Liver (tissue), 9 donors: ENCODE measurements around the gene GIMAP8. TPM values are rescaled to one million over a fixed set of nuclear protein-coding genes. Genes with fewer than 3 reads are reported as not detected.

Experiments used
- DNase-seq: peaks from one replicate; pipeline ENCODE4 v3.0.0-alpha.2; 2017; ENCODE audit warnings: low spot score
- H3K27ac ChIP-seq, 2 donors: one replicate each; pipeline ENCODE4 v1.7.0; 2013; ENCODE audit warnings: inconsistent platforms in 2 of 2, low read length in 2 of 2, control low read depth in 1 of 2, low read depth in 1 of 2, mild to moderate bottlenecking in 1 of 2
- H3K27me3 ChIP-seq, 4 donors: one replicate each; pipeline versions ENCODE4 v1.6.1 to v1.7.0; 2013; ENCODE audit warnings: low read length in 3 of 4, inconsistent platforms in 1 of 4, mild to moderate bottlenecking in 1 of 4, moderate library complexity in 1 of 4; ENCODE audit not compliant: control insufficient read depth in 4 of 4, insufficient read depth in 4 of 4
- H3K36me3 ChIP-seq, 4 donors: one replicate each; pipeline versions ENCODE4 v1.6.1 to v1.7.0; 2013; ENCODE audit warnings: low read length in 3 of 4, mild to moderate bottlenecking in 3 of 4, low read depth in 1 of 4, moderate library complexity in 1 of 4; ENCODE audit not compliant: control insufficient read depth in 4 of 4, insufficient read depth in 3 of 4
- H3K4me1 ChIP-seq, 4 donors: one replicate each; pipeline versions ENCODE4 v1.6.1 to v1.7.0; 2013; ENCODE audit warnings: low read length in 3 of 4, mild to moderate bottlenecking in 3 of 4, moderate library complexity in 1 of 4; ENCODE audit not compliant: control insufficient read depth in 4 of 4, insufficient read depth in 4 of 4
- H3K4me3 ChIP-seq, 3 donors: one replicate each; pipeline versions ENCODE4 v1.6.1 to v1.7.0; 2013; ENCODE audit warnings: low read length in 3 of 3, control low read depth in 1 of 3, low read depth in 1 of 3, mild to moderate bottlenecking in 1 of 3
- H3K9ac ChIP-seq, 2 donors: one replicate each; pipeline ENCODE4 v1.7.0; 2013; ENCODE audit warnings: low read length in 2 of 2, mild to moderate bottlenecking in 2 of 2, moderate library complexity in 2 of 2, control low read depth in 1 of 2, low read depth in 1 of 2
- H3K9me3 ChIP-seq, 4 donors: one replicate each; pipeline versions ENCODE4 v1.6.1 to v1.7.0; 2013; ENCODE audit warnings: low read length in 3 of 4; ENCODE audit not compliant: control insufficient read depth in 4 of 4
- CTCF ChIP-seq: fragments of 150-350 bp; IDR thresholded peaks from 2 replicates; pipeline ENCODE4 v1.5.1; 2017; ENCODE audit warnings: improper control_type of control experiment, low read depth, low read length; ENCODE audit not compliant: missing input control
- EGR1 ChIP-seq, 2 donors: IDR thresholded peaks; 2 replicates each; pipeline ENCODE4 v1.6.1; 2016 to 2018; ENCODE audit warnings: antibody characterized with exemption in 2 of 2, low read depth in 2 of 2
- FOXA1 ChIP-seq: IDR thresholded peaks from 2 replicates; pipeline ENCODE4 v1.6.1; 2016; ENCODE audit warnings: antibody characterized with exemption
- FOXA2 ChIP-seq: IDR thresholded peaks from 2 replicates; pipeline ENCODE4 v1.6.1; 2016; ENCODE audit warnings: antibody characterized with exemption
- GABPA ChIP-seq, 2 donors: IDR thresholded peaks in 1 of 2; conservative IDR thresholded peaks in 1 of 2; 2 replicates each; pipeline ENCODE4 v1.6.1; 2016; ENCODE audit warnings: antibody characterized with exemption in 2 of 2, mild to moderate bottlenecking in 1 of 2, moderate library complexity in 1 of 2
- HNF4A ChIP-seq, 2 donors: conservative IDR thresholded peaks; 2 replicates each; pipeline ENCODE4 v1.6.1; 2016; ENCODE audit warnings: antibody characterized with exemption in 2 of 2, mild to moderate bottlenecking in 2 of 2
- HNF4G ChIP-seq: IDR thresholded peaks from 2 replicates; pipeline ENCODE4 v1.6.1; 2016; ENCODE audit warnings: antibody characterized with exemption
- MAX ChIP-seq: IDR thresholded peaks from 2 replicates; pipeline ENCODE4 v1.6.1; 2016; ENCODE audit warnings: antibody characterized with exemption
- NR2F2 ChIP-seq: IDR thresholded peaks from 2 replicates; pipeline ENCODE4 v1.6.1; 2016; ENCODE audit warnings: antibody characterized with exemption
- RXRA ChIP-seq, 2 donors: IDR thresholded peaks; 2 replicates each; pipeline ENCODE4 v1.6.1; 2017 to 2018; ENCODE audit warnings: antibody characterized with exemption in 2 of 2, mild to moderate bottlenecking in 1 of 2
- SP1 ChIP-seq: IDR thresholded peaks from 2 replicates; pipeline ENCODE4 v1.6.1; 2018; ENCODE audit warnings: antibody characterized with exemption, mild to moderate bottlenecking
- YY1 ChIP-seq: IDR thresholded peaks from 2 replicates; pipeline ENCODE4 v1.6.1; 2016; ENCODE audit warnings: antibody characterized with exemption, mild to moderate bottlenecking
- ZBTB33 ChIP-seq: IDR thresholded peaks from 2 replicates; pipeline ENCODE4 v1.6.1; 2016; ENCODE audit warnings: antibody characterized with exemption
- WGBS: extraction: QIAGEN DNeasy Blood & Tissue Kit; methylation state at CpG from one replicate; pipeline ENCODE4 v1.1.7; 2013; 5-methylcytosine and 5-hydroxymethylcytosine counted together
- polyA plus RNA-seq, 2 donors: library from polyadenylated mRNA; stranded (reverse) in 1 of 2; unstranded in 1 of 2; fragments of 200-250 nt in 1 of 2; fragments of >200 nt in 1 of 2; fragmentation: Nextera tagmentation in 1 of 2; extraction: Ambion mirVana in 1 of 2; gene quantifications; one replicate each; pipeline versions ENCODE4 v1.2.1 to v1.2.3, GENCODE V29; 2013 to 2015
- total RNA-seq, 2 donors: library from RNA; depleted of rRNA; stranded (reverse); fragments of >200 nt; gene quantifications; one replicate each; pipeline ENCODE4 v1.2.3, GENCODE V29; 2014
- TF ChIP-seq, protein P1 (sequence below): IDR thresholded peaks from 2 replicates; pipeline ENCODE4 v1.6.1; 2016; ENCODE audit warnings: antibody characterized with exemption
- TF ChIP-seq, protein P2 (sequence below): IDR thresholded peaks from 2 replicates; pipeline ENCODE4 v1.6.1; 2016; ENCODE audit warnings: antibody characterized with exemption, mild to moderate bottlenecking
- donor health status: healthy.
- donor health status: healthy.
- donor health status: healthy.
- donor health status: healthy.
- donor health status: healthy.

Gene GIMAP8
- total and polyA plus RNA-seq, 4 donors, result 1.6 to 9.4 (median 7.6) TPM

GRCh38 chr7:150444674-150445365, 5.6 kb upstream of the GIMAP8 start:
- no peaks in the 10 kb centered on the region for H3K27me3 ChIP-seq
- peaks cover 0 to 4% (median 3%) of the 10 kb centered on the region in 4 donors for H3K9me3 ChIP-seq
- H3K9ac ChIP-seq, result no peak overlapping the region
- TF ChIP-seq NR2F2 (no peak), SP1 (no peak), ZBTB33 (no peak), CTCF (no peak), GABPA (IDR thresholded peaks at IDR 0.05 in 1 of 2, conservative IDR thresholded peaks at IDR 0.05 in 1 of 2) (no peak), HNF4G (no peak)
- TF ChIP-seq, protein P1, sequence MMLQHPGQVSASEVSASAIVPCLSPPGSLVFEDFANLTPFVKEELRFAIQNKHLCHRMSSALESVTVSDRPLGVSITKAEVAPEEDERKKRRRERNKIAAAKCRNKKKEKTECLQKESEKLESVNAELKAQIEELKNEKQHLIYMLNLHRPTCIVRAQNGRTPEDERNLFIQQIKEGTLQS, result no peak
- H3K36me3 ChIP-seq, result no peaks in the 10 kb centered on the region
- DNase-seq, result no peak
- H3K4me1 ChIP-seq, result peaks cover 4 to 17% (median 11%) of the 10 kb centered on the region in 4 donors
- WGBS, result 89% methylated on average over 7 of the region's 7 CpGs
- no peak overlapping the region for H3K4me3 ChIP-seq
- H3K27ac ChIP-seq, result no peak overlapping the region

DNA sequence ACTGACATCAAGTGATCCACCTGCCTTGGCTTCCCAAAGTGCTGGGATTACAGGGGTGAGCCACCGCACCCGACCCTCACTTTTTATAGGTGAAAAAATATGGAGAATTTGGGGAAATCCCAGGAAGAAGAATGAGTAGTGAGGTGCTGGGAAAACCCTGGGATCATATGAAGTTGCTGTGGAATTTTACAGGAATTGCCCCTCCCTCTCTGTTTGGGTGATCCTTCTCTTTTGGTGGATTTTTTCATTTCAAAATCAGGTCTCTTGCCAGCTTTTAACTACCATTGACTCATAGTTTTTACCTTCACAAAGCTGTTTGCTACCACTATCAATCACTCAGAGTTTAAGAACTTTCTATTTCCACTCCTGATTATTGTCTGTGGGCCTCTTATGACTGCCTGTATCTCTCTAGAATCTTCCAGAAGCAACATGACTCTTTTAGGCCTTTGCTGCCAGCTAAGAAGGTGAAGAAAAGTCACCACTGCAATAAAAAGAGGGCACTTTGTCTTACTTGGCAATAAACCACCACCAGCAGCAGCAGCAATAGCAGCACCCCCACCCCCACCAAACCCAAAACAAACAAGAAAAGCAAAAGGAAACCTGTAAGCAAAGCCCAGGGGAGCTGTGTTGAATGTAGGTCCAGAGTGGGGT, 4.0 kb upstream of the GIMAP8 start:
- no peaks in the 10 kb centered on the region for H3K36me3 ChIP-seq
- peaks cover 0 to 4% (median 3%) of the 10 kb centered on the region in 4 donors for H3K9me3 ChIP-seq
- TF ChIP-seq FOXA1 (no peak), HNF4A (conservative IDR thresholded peaks at IDR 0.05) (no peak), EGR1 (IDR thresholded peaks at IDR 0.05; ENCODE audit: low read depth in 2 of 2) (no peak), MAX (no peak), RXRA (IDR thresholded peaks at IDR 0.05) (peak in 1 of 2 donors; percentile 28), CTCF (no peak), YY1 (peak; percentile 31), NR2F2 (no peak), FOXA2 (no peak), SP1 (no peak), HNF4G (no peak), ZBTB33 (no peak)
- TF ChIP-seq, protein P2, sequence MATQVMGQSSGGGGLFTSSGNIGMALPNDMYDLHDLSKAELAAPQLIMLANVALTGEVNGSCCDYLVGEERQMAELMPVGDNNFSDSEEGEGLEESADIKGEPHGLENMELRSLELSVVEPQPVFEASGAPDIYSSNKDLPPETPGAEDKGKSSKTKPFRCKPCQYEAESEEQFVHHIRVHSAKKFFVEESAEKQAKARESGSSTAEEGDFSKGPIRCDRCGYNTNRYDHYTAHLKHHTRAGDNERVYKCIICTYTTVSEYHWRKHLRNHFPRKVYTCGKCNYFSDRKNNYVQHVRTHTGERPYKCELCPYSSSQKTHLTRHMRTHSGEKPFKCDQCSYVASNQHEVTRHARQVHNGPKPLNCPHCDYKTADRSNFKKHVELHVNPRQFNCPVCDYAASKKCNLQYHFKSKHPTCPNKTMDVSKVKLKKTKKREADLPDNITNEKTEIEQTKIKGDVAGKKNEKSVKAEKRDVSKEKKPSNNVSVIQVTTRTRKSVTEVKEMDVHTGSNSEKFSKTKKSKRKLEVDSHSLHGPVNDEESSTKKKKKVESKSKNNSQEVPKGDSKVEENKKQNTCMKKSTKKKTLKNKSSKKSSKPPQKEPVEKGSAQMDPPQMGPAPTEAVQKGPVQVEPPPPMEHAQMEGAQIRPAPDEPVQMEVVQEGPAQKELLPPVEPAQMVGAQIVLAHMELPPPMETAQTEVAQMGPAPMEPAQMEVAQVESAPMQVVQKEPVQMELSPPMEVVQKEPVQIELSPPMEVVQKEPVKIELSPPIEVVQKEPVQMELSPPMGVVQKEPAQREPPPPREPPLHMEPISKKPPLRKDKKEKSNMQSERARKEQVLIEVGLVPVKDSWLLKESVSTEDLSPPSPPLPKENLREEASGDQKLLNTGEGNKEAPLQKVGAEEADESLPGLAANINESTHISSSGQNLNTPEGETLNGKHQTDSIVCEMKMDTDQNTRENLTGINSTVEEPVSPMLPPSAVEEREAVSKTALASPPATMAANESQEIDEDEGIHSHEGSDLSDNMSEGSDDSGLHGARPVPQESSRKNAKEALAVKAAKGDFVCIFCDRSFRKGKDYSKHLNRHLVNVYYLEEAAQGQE, result no peak
- TF ChIP-seq, protein P1, result no peak
- DNase-seq, result no peak
- peaks cover 4 to 17% (median 11%) of the 10 kb centered on the region in 4 donors for H3K4me1 ChIP-seq
- H3K27me3 ChIP-seq, result no peaks in the 10 kb centered on the region
- H3K27ac ChIP-seq, result peak overlapping the region in 1 of 2 donors; percentile 20
- 96% methylated on average over 2 of the region's 2 CpGs for WGBS
- no peak overlapping the region for H3K4me3 ChIP-seq
- H3K9ac ChIP-seq, result no peak overlapping the region
